Esophagus muscularis mucosa (tissue), 3 donors: ENCODE results near the gene KRTAP5-6.

Source experiments
- CTCF ChIP-seq, 3 experiments: fragments of 200-600 bp in 2 of 3; fragments of 450-650 bp in 1 of 3; sonication (generic) in 2 of 3; IDR thresholded peaks; one replicate each; pipeline ENCODE4 v1.5.1; 2017 to 2019; ENCODE audit warnings: antibody characterized with exemption in 3 of 3, mild to moderate bottlenecking in 2 of 3, moderate library complexity in 1 of 3
- EP300 ChIP-seq: sonication (generic); formaldehyde crosslinking; IDR thresholded peaks from one replicate; pipeline ENCODE4 v1.6.1; 2017; ENCODE audit warnings: antibody characterized with exemption

DNA sequence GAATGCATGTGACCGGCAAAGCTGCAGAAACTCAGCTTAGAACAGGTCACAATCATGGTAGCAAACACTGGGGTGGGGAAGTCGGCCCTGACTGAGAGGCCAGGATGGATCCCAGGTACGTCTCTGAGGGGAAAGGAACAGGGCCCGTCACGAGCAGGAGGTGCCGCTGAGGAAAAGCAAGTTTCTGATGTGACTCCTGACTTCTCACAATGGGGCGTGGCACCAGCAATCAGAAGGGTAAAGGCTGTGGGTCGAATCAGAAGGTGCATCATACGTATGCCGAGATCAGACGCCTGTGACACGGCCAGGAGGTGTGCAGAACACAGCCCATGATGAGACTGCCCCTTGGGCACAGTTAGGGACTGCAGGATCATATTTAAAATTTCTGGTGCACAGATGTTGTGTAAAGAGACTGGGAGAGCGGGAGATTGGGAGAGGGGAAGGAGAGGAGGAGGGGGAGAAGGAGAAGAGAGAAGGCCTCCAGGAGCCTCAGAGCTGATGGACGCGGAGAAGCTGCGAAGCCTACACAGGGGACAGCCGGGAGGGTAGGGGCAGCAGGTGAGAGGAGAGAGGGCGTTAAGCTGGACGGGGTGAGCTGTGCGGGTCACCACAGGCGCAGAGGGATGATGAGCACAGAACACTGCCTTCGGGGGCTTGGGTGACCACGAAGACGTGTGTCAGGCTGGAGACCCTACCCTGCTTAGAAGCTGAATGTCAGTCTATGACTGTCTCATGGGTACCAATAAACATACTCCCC, 36.7 kb upstream of the KRTAP5-6 start:
- TF ChIP-seq CTCF (IDR thresholded peaks at IDR 0.05) = no peak
- TF ChIP-seq EP300 = no peak
